ENCODE data around the gene COPS7A.

The COPS7A gene

DNA sequence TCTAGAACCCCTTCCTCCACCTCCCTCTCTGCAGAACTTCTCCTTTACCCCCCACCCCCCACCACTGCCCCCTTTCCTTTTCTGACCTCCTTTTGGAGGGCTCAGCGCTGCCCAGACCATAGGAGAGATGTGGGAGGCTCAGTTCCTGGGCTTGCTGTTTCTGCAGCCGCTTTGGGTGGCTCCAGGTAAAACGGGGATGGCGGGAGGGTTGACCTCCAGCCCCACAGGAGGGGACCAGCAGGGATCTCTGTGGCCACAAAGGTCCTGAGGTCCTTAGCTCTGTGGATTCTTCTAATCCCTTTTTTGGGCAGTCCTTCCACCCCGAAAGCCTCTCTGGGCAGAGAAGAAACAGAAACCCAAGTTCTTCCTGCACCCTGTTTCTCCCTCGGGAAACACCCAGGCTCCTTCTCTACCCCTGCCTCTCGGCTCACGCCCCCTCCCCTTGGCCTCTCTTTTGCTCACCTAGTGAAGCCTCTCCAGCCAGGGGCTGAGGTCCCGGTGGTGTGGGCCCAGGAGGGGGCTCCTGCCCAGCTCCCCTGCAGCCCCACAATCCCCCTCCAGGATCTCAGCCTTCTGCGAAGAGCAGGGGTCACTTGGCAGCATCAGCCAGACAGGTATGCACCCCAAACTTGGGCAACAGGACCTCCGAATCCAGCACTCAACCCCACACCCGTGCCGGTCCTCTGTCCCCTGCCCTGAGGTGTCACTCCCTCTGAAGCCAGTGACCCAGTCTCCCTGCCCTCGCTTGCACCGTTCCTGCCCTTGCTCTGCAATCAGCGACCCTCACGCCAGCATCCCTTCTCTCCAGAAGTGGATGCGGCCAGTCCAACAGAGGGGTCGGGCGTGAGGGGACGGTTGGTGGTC lies 49.1 kb downstream of the COPS7A start:
- CTCF ChIA-PET: interaction anchor here (1.5 to 12.1 kb wide), 3 partner anchors 14 to 22 kb away, joined by 5 to 272 read pairs (median 222); partner anchors contain the start of gene MLF2
- POLR2A ChIA-PET: interaction anchor here (1.7 kb wide), 1 partner anchor 20 kb away, joined by 5 read pairs; the partner anchor contains the start of gene MLF2
- H3K4me3 ChIP-seq (ENCODE audit: low read depth, low read length): no peak overlapping the region
- no peak for DNase-seq (ENCODE audit: low read depth, low spot score)
- TF ChIP-seq, protein P1, sequence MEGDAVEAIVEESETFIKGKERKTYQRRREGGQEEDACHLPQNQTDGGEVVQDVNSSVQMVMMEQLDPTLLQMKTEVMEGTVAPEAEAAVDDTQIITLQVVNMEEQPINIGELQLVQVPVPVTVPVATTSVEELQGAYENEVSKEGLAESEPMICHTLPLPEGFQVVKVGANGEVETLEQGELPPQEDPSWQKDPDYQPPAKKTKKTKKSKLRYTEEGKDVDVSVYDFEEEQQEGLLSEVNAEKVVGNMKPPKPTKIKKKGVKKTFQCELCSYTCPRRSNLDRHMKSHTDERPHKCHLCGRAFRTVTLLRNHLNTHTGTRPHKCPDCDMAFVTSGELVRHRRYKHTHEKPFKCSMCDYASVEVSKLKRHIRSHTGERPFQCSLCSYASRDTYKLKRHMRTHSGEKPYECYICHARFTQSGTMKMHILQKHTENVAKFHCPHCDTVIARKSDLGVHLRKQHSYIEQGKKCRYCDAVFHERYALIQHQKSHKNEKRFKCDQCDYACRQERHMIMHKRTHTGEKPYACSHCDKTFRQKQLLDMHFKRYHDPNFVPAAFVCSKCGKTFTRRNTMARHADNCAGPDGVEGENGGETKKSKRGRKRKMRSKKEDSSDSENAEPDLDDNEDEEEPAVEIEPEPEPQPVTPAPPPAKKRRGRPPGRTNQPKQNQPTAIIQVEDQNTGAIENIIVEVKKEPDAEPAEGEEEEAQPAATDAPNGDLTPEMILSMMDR (IDR thresholded peaks at IDR 0.05; ENCODE audit: insufficient read depth, low read length, missing control alignments): no peak

DNA sequence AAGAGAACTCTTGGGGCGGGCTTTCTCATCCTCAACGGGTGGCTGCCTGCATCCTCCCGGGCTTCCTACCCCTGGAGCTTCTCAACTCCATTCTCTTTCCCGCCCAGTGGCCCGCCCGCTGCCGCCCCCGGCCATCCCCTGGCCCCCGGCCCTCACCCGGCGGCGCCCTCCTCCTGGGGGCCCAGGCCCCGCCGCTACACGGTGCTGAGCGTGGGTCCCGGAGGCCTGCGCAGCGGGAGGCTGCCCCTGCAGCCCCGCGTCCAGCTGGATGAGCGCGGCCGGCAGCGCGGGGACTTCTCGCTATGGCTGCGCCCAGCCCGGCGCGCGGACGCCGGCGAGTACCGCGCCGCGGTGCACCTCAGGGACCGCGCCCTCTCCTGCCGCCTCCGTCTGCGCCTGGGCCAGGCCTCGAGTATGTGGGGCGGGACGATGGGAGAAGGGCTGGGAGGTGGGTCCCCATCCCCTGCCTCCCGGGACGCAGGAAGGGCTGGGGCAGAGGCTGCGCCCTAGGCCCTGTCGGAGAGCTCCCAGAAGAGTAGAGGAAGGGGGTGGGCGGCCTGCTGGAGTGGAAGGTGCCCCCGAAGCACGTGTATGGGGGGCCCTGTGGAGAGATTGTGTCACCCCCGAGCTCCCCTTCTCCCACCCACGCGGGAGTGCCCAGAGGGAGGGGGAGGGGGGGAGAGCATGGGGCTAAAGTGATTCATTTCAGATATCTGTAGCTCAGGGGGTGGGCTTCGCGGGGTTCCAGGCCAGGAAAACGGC lies 49.9 kb downstream of the COPS7A start:
- DNase-seq (ENCODE audit: low read depth, low spot score): no peak
- ChIA-PET CTCF (interaction anchor here (0.9 to 12.1 kb wide), 6 partner anchors 5 to 216 kb away, joined by 3 to 272 read pairs (median 4); partner anchors contain the start of genes MLF2 and PTMS), POLR2A (interaction anchor here (1.0 kb wide), 2 partner anchors 8 to 21 kb away, joined by 3 read pairs; partner anchors contain the start of genes MLF2 and PTMS)
- TF ChIP-seq, protein P1 (IDR thresholded peaks at IDR 0.05; ENCODE audit: insufficient read depth, low read length, missing control alignments): no peak
- H3K4me3 ChIP-seq (ENCODE audit: low read depth, low read length): no peak overlapping the region

DNA sequence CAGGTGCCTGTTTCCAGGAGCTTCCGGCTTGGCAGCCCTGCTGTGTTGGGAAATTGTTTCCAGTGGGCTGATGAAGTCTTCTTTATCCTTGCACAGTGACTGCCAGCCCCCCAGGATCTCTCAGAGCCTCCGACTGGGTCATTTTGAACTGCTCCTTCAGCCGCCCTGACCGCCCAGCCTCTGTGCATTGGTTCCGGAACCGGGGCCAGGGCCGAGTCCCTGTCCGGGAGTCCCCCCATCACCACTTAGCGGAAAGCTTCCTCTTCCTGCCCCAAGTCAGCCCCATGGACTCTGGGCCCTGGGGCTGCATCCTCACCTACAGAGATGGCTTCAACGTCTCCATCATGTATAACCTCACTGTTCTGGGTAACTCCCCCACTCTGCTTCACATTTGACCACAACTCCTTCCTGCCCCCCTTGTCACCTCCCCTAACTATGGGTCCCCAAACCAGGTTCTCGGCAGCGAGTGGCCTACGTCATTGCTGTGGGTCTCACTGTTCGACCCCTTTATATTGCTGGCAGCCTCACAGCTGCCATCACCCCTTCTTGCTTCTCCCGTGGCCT lies 50.7 kb downstream of the COPS7A start:
- TF ChIP-seq, protein P1 (IDR thresholded peaks at IDR 0.05; ENCODE audit: insufficient read depth, low read length, missing control alignments): no peak
- ChIA-PET CTCF (interaction anchor here (0.9 to 12.1 kb wide), 8 partner anchors 6 to 217 kb away, joined by 3 to 272 read pairs (median 4); partner anchors contain the start of genes MLF2 and PTMS), POLR2A (interaction anchor here (1.0 kb wide), 2 partner anchors 9 to 22 kb away, joined by 3 read pairs; partner anchors contain the start of genes MLF2 and PTMS)
- no peak for DNase-seq (ENCODE audit: low read depth, low spot score)
- H3K4me3 ChIP-seq (ENCODE audit: low read depth, low read length): no peak overlapping the region

DNA sequence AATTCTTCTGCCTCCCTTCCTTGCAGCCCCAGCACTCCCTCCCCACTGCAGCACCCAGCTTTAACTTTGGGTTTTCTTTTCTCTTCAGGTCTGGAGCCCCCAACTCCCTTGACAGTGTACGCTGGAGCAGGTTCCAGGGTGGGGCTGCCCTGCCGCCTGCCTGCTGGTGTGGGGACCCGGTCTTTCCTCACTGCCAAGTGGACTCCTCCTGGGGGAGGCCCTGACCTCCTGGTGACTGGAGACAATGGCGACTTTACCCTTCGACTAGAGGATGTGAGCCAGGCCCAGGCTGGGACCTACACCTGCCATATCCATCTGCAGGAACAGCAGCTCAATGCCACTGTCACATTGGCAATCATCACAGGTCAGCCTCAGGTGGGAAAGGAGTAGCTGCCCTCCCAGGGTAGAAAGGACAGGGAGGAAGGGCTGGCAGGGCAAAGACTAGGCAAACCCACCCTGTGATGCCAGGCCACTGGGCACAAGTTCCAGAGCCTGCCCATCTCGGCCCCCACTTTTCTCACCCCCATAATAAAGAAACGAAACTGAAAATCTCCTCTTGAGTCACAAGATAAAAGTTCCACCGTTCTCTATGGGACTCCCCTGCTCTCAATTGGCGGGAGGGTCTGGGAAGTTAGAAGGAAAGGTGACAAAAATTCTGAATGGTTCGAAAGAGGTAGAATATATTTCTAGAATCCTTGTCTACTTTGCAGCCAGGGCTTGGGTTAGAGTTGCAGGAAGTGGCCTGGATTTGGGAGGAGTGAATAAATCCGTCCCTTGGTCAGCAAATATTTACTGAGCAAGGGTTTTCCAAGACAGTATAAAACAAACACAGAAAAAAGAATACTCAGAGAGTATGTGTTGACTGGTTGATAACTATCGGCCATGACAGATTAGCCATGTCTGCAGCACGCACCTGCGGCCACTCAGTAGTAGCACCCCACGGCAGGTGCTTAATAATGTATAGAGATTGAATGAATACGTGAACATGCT lies 51.6 kb downstream of the COPS7A start:
- ChIA-PET CTCF (interaction anchor here (1.0 to 12.1 kb wide), 7 partner anchors 7 to 156 kb away, joined by 3 to 272 read pairs (median 5); partner anchors contain the start of genes MLF2 and PTMS), POLR2A (interaction anchor here (1.0 kb wide), 1 partner anchor 10 kb away, joined by 3 read pairs; the partner anchor contains the start of gene PTMS)
- DNase-seq (ENCODE audit: low read depth, low spot score): no peak
- TF ChIP-seq, protein P1 (IDR thresholded peaks at IDR 0.05; ENCODE audit: insufficient read depth, low read length, missing control alignments): no peak
- H3K4me3 ChIP-seq (ENCODE audit: low read depth, low read length): no peak overlapping the region

DNA sequence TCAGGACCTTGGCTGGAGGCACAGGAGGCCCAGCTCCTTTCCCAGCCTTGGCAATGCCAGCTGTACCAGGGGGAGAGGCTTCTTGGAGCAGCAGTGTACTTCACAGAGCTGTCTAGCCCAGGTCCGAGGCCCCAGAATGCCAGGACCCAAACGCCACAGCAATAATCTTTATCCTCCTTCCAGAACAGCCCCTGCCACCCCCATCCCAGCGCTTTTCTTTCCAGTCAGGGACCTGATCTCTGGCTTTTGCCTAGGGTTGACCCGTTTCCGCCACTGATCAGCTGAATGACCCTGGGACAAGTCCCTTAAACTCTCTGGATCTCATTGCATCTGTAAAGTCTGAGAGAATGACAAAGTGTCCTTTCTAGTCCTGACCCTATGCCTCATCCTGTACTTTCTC lies 53.5 kb downstream of the COPS7A start:
- CTCF ChIA-PET: interaction anchor here (0.6 to 12.1 kb wide), 7 partner anchors 9 to 157 kb away, joined by 3 to 272 read pairs (median 5); partner anchors contain the start of genes MLF2 and PTMS
- TF ChIP-seq, protein P1 (IDR thresholded peaks at IDR 0.05; ENCODE audit: insufficient read depth, low read length, missing control alignments): no peak
- no peak for DNase-seq (ENCODE audit: low read depth, low spot score)
- no peak overlapping the region for H3K4me3 ChIP-seq (ENCODE audit: low read depth, low read length)
- POLR2A ChIA-PET: interaction anchor here (2.1 to 3.5 kb wide), 2 partner anchors 11 to 24 kb away, joined by 12 to 23 read pairs; partner anchors contain the start of genes MLF2 and PTMS

Data from AG04449 (cell line).